Measurements from ENCODE around the gene ANKS6.

DNA sequence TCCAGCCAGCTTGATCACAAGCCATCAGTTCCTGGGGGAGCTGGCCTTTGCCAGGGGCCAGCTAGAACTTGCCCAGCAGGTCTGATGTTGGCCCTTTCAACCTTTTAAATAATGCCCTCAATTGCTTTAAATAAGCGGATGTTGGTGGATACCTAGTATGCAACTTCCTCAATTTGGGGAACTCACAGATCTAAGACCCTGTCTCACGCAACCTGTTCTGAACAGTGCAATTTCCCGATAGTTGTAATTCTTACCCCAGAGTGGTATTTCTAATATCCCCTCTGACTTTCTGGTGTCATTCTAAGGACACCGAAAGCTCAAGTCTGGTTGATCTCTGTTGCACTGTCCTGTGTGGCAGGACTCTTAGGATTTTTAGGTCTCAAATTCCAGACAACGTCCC is 34.2 kb upstream of the ANKS6 start:
- TF ChIP-seq POLR2AphosphoS5 (IDR thresholded peaks at IDR 0.05) (no peak), POLR2A (IDR thresholded peaks at IDR 0.05) (no peak), EP300 (IDR thresholded peaks at IDR 0.05) (no peak)
- TF ChIP-seq, protein P1, sequence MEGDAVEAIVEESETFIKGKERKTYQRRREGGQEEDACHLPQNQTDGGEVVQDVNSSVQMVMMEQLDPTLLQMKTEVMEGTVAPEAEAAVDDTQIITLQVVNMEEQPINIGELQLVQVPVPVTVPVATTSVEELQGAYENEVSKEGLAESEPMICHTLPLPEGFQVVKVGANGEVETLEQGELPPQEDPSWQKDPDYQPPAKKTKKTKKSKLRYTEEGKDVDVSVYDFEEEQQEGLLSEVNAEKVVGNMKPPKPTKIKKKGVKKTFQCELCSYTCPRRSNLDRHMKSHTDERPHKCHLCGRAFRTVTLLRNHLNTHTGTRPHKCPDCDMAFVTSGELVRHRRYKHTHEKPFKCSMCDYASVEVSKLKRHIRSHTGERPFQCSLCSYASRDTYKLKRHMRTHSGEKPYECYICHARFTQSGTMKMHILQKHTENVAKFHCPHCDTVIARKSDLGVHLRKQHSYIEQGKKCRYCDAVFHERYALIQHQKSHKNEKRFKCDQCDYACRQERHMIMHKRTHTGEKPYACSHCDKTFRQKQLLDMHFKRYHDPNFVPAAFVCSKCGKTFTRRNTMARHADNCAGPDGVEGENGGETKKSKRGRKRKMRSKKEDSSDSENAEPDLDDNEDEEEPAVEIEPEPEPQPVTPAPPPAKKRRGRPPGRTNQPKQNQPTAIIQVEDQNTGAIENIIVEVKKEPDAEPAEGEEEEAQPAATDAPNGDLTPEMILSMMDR (IDR thresholded peaks at IDR 0.05): no peak

All from stomach (tissue), 4 donors.